HFFc6 (cell line): ENCODE data around the gene SRD5A3. TPM values are rescaled to one million over a fixed set of nuclear protein-coding genes. Genes with fewer than 3 reads are reported as not detected.

Source experiments
- DNase-seq: peaks from one replicate; pipeline ENCODE4 v3.0.0-alpha.2; 2018
- H3K27ac Mint-ChIP-seq: 2 replicates; pipeline ENCODE4 v1.8.0; 2020; ENCODE audit warnings: mild to moderate bottlenecking, mixed read lengths
- H3K27me3 Mint-ChIP-seq: 2 replicates; pipeline ENCODE4 v1.8.0; 2021; ENCODE audit warnings: mild to moderate bottlenecking, moderate library complexity, mixed read lengths; ENCODE audit not compliant: insufficient read depth
- H3K36me3 Mint-ChIP-seq: 2 replicates; pipeline ENCODE4 v1.8.0; 2021; ENCODE audit warnings: low read depth, mixed read lengths
- H3K4me1 Mint-ChIP-seq: 2 replicates; pipeline ENCODE4 v1.8.0; 2020; ENCODE audit warnings: low read depth, mixed read lengths
- H3K4me3 Mint-ChIP-seq: 2 replicates; pipeline ENCODE4 v1.8.0; 2020; ENCODE audit warnings: mild to moderate bottlenecking, moderate library complexity, mixed read lengths
- H3K9me3 Mint-ChIP-seq: 2 replicates; pipeline ENCODE4 v1.8.0; 2020; ENCODE audit warnings: mild to moderate bottlenecking, mixed read lengths
- long read RNA-seq: library from polyadenylated mRNA; unstranded; transcript quantifications from one replicate; pipeline ENCODE4 v2.0.0, GENCODE V29; 2019
- total RNA-seq, 6 experiments: library from RNA; stranded (reverse); fragmentation: NEBNext Ultra II Directional; extraction: Animal tissue kit (Norgen Biotek cat#: 25700); gene quantifications; 2 replicates in 1 of 6; 3 replicates in 5 of 6; pipeline ENCODE4 v1.2.3, GENCODE V29; 2021
- TF ChIP-seq, protein P1 (sequence below): fragments of 200-600 bp; sonication (generic); IDR thresholded peaks from 2 replicates; pipeline ENCODE4 v1.5.0; 2021; ENCODE audit warnings: antibody characterized with exemption, mild to moderate bottlenecking

Gene SRD5A3
- 10 to 100 TPM; 11.0 to 17.1 (median 12.2) TPM for total RNA-seq
- long read RNA-seq, full-length matches to known transcripts, result 24 of 29 reads
- long read RNA-seq, partial matches to known transcripts, result 0 of 29 reads
- long read RNA-seq, other reads (novel, unspliced or antisense), result 5 of 29 reads

GRCh38 chr4:55345980-55346850 is at the start of gene SRD5A3:
TSS of gene SRD5A3 (plus strand) at chr4:55346242. CDS start at chr4:55346337, 95 bp downstream.
- Mint-ChIP-seq H3K4me3 (peak within 1 kb of the TSS; percentile 93), H3K36me3 (no peaks in the 10 kb centered on the region), H3K27me3 (no peaks in the 10 kb centered on the region; the same call in 1 of the 2 replicates), H3K4me1 (peaks cover 28% of the 10 kb centered on the region), H3K9me3 (no peaks in the 10 kb centered on the region), H3K27ac (peak within 1 kb of the TSS; percentile 91)
- TF ChIP-seq, protein P1, sequence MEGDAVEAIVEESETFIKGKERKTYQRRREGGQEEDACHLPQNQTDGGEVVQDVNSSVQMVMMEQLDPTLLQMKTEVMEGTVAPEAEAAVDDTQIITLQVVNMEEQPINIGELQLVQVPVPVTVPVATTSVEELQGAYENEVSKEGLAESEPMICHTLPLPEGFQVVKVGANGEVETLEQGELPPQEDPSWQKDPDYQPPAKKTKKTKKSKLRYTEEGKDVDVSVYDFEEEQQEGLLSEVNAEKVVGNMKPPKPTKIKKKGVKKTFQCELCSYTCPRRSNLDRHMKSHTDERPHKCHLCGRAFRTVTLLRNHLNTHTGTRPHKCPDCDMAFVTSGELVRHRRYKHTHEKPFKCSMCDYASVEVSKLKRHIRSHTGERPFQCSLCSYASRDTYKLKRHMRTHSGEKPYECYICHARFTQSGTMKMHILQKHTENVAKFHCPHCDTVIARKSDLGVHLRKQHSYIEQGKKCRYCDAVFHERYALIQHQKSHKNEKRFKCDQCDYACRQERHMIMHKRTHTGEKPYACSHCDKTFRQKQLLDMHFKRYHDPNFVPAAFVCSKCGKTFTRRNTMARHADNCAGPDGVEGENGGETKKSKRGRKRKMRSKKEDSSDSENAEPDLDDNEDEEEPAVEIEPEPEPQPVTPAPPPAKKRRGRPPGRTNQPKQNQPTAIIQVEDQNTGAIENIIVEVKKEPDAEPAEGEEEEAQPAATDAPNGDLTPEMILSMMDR, result peak; percentile 98
- peak; percentile 64 for DNase-seq

DNA sequence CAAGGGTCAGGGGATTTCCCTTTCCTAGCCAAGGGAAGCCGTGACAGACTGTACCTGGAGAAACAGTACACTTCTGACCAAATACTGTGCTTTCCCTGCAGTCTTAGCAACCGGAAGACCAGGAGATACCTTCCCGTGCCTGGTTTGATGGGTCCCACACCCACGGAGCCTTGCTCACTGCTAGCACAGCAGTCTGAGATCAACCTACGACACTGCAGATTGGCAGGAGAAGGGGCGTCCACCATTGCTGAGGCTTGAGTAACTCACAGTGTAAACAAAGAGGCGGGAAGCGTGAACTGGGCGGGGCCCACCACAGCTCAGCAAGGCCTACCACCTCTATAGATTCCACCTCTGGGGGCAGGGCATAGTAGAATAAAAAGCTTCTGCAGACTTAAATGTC is 48.7 kb upstream of the SRD5A3 start:
- Mint-ChIP-seq H3K36me3 (no peaks in the 10 kb centered on the region), H3K27ac (no peak overlapping the region), H3K9me3 (no peaks in the 10 kb centered on the region), H3K27me3 (peaks cover 4% of the 10 kb centered on the region; the same call in 1 of the 2 replicates), H3K4me1 (no peaks in the 10 kb centered on the region), H3K4me3 (no peak overlapping the region)
- TF ChIP-seq, protein P1, result no peak
- no peak for DNase-seq

DNA sequence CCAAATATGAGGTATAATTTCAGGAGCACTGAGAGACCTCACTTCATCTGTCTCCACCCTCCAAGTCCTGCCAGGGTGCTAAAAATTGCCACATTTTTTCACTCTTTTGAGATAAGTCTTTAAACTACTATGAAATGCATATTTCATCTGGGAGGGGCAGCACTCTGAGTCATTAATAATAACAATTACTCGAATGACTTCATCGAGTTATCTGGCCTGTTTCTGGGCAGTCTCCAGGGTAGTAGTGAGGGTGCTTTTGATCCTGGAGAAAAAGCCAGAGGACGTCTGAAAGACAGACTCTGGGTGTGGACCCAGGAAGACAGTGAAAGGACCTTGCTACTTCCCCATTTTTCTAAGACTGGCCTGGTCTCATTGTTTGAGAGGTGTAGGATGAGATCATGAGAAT is 42.3 kb upstream of the SRD5A3 start:
- Mint-ChIP-seq H3K9me3 (no peaks in the 10 kb centered on the region), H3K27ac (peak overlapping the region; percentile 40; the same call in 1 of the 2 replicates), H3K36me3 (no peaks in the 10 kb centered on the region), H3K4me1 (peaks cover 14% of the 10 kb centered on the region), H3K4me3 (0 out of 2 replicates have a peak overlapping the region, but pooled peaks have one; percentile 12), H3K27me3 (peaks cover 10% of the 10 kb centered on the region)
- peak; percentile 44 for DNase-seq
- TF ChIP-seq, protein P1, result no peak

- no peak overlapping the region for H3K4me3 Mint-ChIP-seq
- H3K36me3 Mint-ChIP-seq, result no peaks in the 10 kb centered on the region
- H3K9me3 Mint-ChIP-seq, result no peaks in the 10 kb centered on the region
- TF ChIP-seq, protein P1, result no peak
- DNase-seq, result no peak
- H3K27me3 Mint-ChIP-seq, result peaks cover 10% of the 10 kb centered on the region
- H3K4me1 Mint-ChIP-seq, result peaks cover 14% of the 10 kb centered on the region
- H3K27ac Mint-ChIP-seq, result no peak overlapping the region; the same call in 1 of the 2 replicates
Observed at GRCh38 chr4:55304303-55304702, 41.7 kb upstream of the SRD5A3 start.

GRCh38 chr4:55308071-55308470 is 38.0 kb upstream of the SRD5A3 start:
- no peak overlapping the region for H3K27ac Mint-ChIP-seq
- no peak for DNase-seq
- peaks cover 14% of the 10 kb centered on the region for H3K27me3 Mint-ChIP-seq
- H3K4me1 Mint-ChIP-seq, result peaks cover 14% of the 10 kb centered on the region
- no peak overlapping the region for H3K4me3 Mint-ChIP-seq
- no peaks in the 10 kb centered on the region for H3K9me3 Mint-ChIP-seq
- TF ChIP-seq, protein P1, result no peak
- H3K36me3 Mint-ChIP-seq, result no peaks in the 10 kb centered on the region
